NCI-H187 treated with DMSO at 0.1 percent for 48 hours (cell line): ENCODE results near the gene PLXDC2.

Source experiments
- DNase-seq: peaks from one replicate; lab custom pipeline; 2025; lab: John Stamatoyannopoulos, UW

Gene PLXDC2

GRCh38 chr10:19815731-19816410 is 361 bp upstream of the PLXDC2 start:
- DNase-seq, result no peak

GRCh38 chr10:19817231-19817933 is 1.1 kb downstream of the PLXDC2 start:
- no peak for DNase-seq

GRCh38 chr10:19818876-19819275 is 2.6 kb downstream of the PLXDC2 start:
- no peak for DNase-seq

- DNase-seq, result no peak
Observed at GRCh38 chr10:19819419-19820033, 3.3 kb downstream of the PLXDC2 start.

- no peak for DNase-seq
Observed at GRCh38 chr10:19824381-19825342, 8.4 kb downstream of the PLXDC2 start.

GRCh38 chr10:19825700-19826099 is 9.5 kb downstream of the PLXDC2 start:
- DNase-seq, result no peak

- DNase-seq, result no peak
Observed at GRCh38 chr10:19826712-19827111, 10.5 kb downstream of the PLXDC2 start.

GRCh38 chr10:19828278-19829049 is 12.2 kb downstream of the PLXDC2 start:
- DNase-seq, result no peak

- DNase-seq, result no peak
Observed at GRCh38 chr10:19832699-19833098, 16.5 kb downstream of the PLXDC2 start.

GRCh38 chr10:19833170-19833824 is 17.1 kb downstream of the PLXDC2 start:
- no peak for DNase-seq

GRCh38 chr10:19835952-19836351 is 19.7 kb downstream of the PLXDC2 start:
- DNase-seq, result no peak

- DNase-seq, result no peak
Observed at GRCh38 chr10:19839090-19839489, 22.9 kb downstream of the PLXDC2 start.

GRCh38 chr10:19839552-19839951 is 23.3 kb downstream of the PLXDC2 start:
- DNase-seq, result no peak

- no peak for DNase-seq
Observed at GRCh38 chr10:19840776-19841175, 24.5 kb downstream of the PLXDC2 start.

GRCh38 chr10:19843487-19843886 is 27.3 kb downstream of the PLXDC2 start:
- no peak for DNase-seq

- no peak for DNase-seq
Observed at GRCh38 chr10:19845503-19846368, 29.5 kb downstream of the PLXDC2 start.

GRCh38 chr10:19847321-19847720 is 31.1 kb downstream of the PLXDC2 start:
- no peak for DNase-seq

GRCh38 chr10:19848226-19848985 is 32.2 kb downstream of the PLXDC2 start:
- DNase-seq, result no peak

- no peak for DNase-seq
Observed at GRCh38 chr10:19853831-19854230, 37.6 kb downstream of the PLXDC2 start.
